Breast epithelium (tissue), 3 donors: ENCODE results near the gene COL4A2.

ENCODE experiments used
- CTCF ChIP-seq, 3 donors: fragments of 450-650 bp; IDR thresholded peaks; one replicate each; pipeline ENCODE4 v1.5.1; 2016 to 2017; ENCODE audit warnings: antibody characterized with exemption in 3 of 3, mild to moderate bottlenecking in 3 of 3, moderate library complexity in 3 of 3
- POLR2A ChIP-seq: fragments of 450-650 bp; IDR thresholded peaks from one replicate; pipeline ENCODE4 v1.6.1; 2016; ENCODE audit warnings: antibody characterized with exemption, mild to moderate bottlenecking, moderate library complexity
- POLR2AphosphoS5 ChIP-seq, 3 donors: sonication (generic); formaldehyde crosslinking; IDR thresholded peaks; one replicate each; pipeline ENCODE4 v1.6.1; 2017; ENCODE audit warnings: antibody characterized with exemption in 3 of 3

DNA sequence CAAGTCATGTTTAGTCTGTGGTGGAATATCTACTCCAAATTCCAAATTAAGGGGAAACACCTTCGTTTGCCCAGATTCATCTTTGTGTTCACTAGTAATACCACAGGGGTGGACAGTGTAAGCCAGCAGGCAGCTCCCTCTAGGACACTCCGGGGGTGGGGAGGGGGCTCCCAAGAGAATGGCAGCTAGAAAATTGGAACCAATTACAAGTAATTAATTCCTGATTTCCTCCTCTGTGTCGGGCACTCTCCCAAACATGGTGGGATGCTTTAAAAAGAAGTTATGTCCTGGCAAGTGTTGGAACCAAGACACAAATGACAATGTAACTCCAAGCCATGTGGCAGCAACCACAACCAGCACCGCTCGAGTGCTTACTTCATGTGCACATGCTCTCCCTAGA is 6.0 kb upstream of the COL4A2 start:
- no peak for TF ChIP-seq CTCF (IDR thresholded peaks at IDR 0.05)
- no peak for TF ChIP-seq POLR2AphosphoS5 (IDR thresholded peaks at IDR 0.05)
- TF ChIP-seq POLR2A = no peak
